ENCODE data around the gene DOCK8.
"Not testable (repeated sequence)": the region's sequence is repeated elsewhere in the genome, so short reads cannot be mapped to it uniquely, and the experiment has no call there.

Gene DOCK8

GRCh38 chr9:224582-225520, 10.2 kb downstream of the DOCK8 start:
- DNase-seq (ENCODE audit: low spot score), result no peak

GRCh38 chr9:227860-228259, 13.2 kb downstream of the DOCK8 start:
- no peak for DNase-seq (ENCODE audit: low spot score)

- DNase-seq (ENCODE audit: low spot score), result no peak
Observed at GRCh38 chr9:228929-229695, 14.4 kb downstream of the DOCK8 start.

- not testable (repeated sequence) for DNase-seq (ENCODE audit: low spot score)
Observed at GRCh38 chr9:231625-232024, 17.0 kb downstream of the DOCK8 start.

- not testable (repeated sequence) for DNase-seq (ENCODE audit: low spot score)
Observed at GRCh38 chr9:233708-234107, 19.0 kb downstream of the DOCK8 start.

GRCh38 chr9:237141-237857, 22.6 kb downstream of the DOCK8 start:
- DNase-seq (ENCODE audit: low spot score), result no peak

GRCh38 chr9:237858-238345, 23.2 kb downstream of the DOCK8 start:
- DNase-seq (ENCODE audit: low spot score), result no peak

- no peak for DNase-seq (ENCODE audit: low spot score)
Observed at GRCh38 chr9:242461-243080, 27.9 kb downstream of the DOCK8 start.

- no peak for DNase-seq (ENCODE audit: low spot score)
Observed at GRCh38 chr9:248278-248961, 33.8 kb downstream of the DOCK8 start.

- DNase-seq (ENCODE audit: low spot score), result peak; percentile 16
Observed at GRCh38 chr9:249025-249424, 34.4 kb downstream of the DOCK8 start.

GRCh38 chr9:250039-250438, 35.4 kb downstream of the DOCK8 start:
- no peak for DNase-seq (ENCODE audit: low spot score)

GRCh38 chr9:250625-251024, 36.0 kb downstream of the DOCK8 start:
- no peak for DNase-seq (ENCODE audit: low spot score)

- no peak for DNase-seq (ENCODE audit: low spot score)
Observed at GRCh38 chr9:251398-251797, 36.7 kb downstream of the DOCK8 start.

GRCh38 chr9:253539-253938, 38.9 kb downstream of the DOCK8 start:
- DNase-seq (ENCODE audit: low spot score), result no peak

- no peak for DNase-seq (ENCODE audit: low spot score)
Observed at GRCh38 chr9:254516-254915, 39.9 kb downstream of the DOCK8 start.

GRCh38 chr9:257957-258356, 43.3 kb downstream of the DOCK8 start:
- DNase-seq (ENCODE audit: low spot score), result no peak

- DNase-seq (ENCODE audit: low spot score), result no peak
Observed at GRCh38 chr9:259405-260404, 45.0 kb downstream of the DOCK8 start.

GRCh38 chr9:264231-264630, 49.6 kb downstream of the DOCK8 start:
- no peak for DNase-seq (ENCODE audit: low spot score)

GRCh38 chr9:265209-265870, 50.7 kb downstream of the DOCK8 start:
- no peak for DNase-seq (ENCODE audit: low spot score)
